TTC549 (cell line): ENCODE measurements around the gene ATP6V0C.

Source experiments
- FAIRE-seq: peaks from 2 replicates; lab custom pipeline; 2012; peaks lifted over from hg19 to GRCh38; lab: Jason Lieb, UNC

ATP6V0C gene

GRCh38 chr16:2493605-2494004, 20.1 kb upstream of the ATP6V0C start:
- FAIRE-seq = no peak

GRCh38 chr16:2494616-2495015, 19.1 kb upstream of the ATP6V0C start:
- no peak for FAIRE-seq

GRCh38 chr16:2495041-2495440, 18.7 kb upstream of the ATP6V0C start:
- no peak for FAIRE-seq

- no peak for FAIRE-seq
Measured at GRCh38 chr16:2496223-2497115, 17.3 kb upstream of the ATP6V0C start.

- no peak for FAIRE-seq
Measured at GRCh38 chr16:2497116-2497630, 16.6 kb upstream of the ATP6V0C start.

GRCh38 chr16:2497695-2498484, 15.9 kb upstream of the ATP6V0C start:
- no peak for FAIRE-seq

- FAIRE-seq = no peak
Measured at GRCh38 chr16:2498531-2499253, 15.1 kb upstream of the ATP6V0C start.

- FAIRE-seq = no peak
Measured at GRCh38 chr16:2499454-2499853, 14.3 kb upstream of the ATP6V0C start.

GRCh38 chr16:2499890-2500429, 13.8 kb upstream of the ATP6V0C start:
- no peak for FAIRE-seq

GRCh38 chr16:2500430-2500917, 13.3 kb upstream of the ATP6V0C start:
- no peak for FAIRE-seq

GRCh38 chr16:2500918-2501750, 12.6 kb upstream of the ATP6V0C start:
- FAIRE-seq = no peak

GRCh38 chr16:2501946-2502895, 11.5 kb upstream of the ATP6V0C start:
- no peak for FAIRE-seq

GRCh38 chr16:2505695-2506094, 8.1 kb upstream of the ATP6V0C start:
- FAIRE-seq = no peak

- FAIRE-seq = no peak
Measured at GRCh38 chr16:2507052-2507659, 6.6 kb upstream of the ATP6V0C start.

GRCh38 chr16:2507665-2508064, 6.1 kb upstream of the ATP6V0C start:
- FAIRE-seq = no peak

- no peak for FAIRE-seq
Measured at GRCh38 chr16:2508722-2509400, 4.9 kb upstream of the ATP6V0C start.

- FAIRE-seq = no peak
Measured at GRCh38 chr16:2511128-2511800, 2.5 kb upstream of the ATP6V0C start.

- no peak for FAIRE-seq
Measured at GRCh38 chr16:2511996-2512734, 1.6 kb upstream of the ATP6V0C start.
